ENCODE results near the gene LYPLA2. TPM values are rescaled to one million over a fixed set of nuclear protein-coding genes. Genes with fewer than 3 reads are reported as not detected.

Gene LYPLA2
- total and polyA plus RNA-seq, 4 experiments from 2014 or later: 52.6 to 151 (median 83.0) TPM

- no peaks in the 10 kb centered on the region for H3K4me1 ChIP-seq (ENCODE audit: insufficient read depth, low read length)
- POLR2A ChIA-PET (ENCODE audit: partially characterized antibody): interaction anchor here (0.7 kb wide), 1 partner anchor 1429 kb away, joined by 3 read pairs; no protein-coding TSS in a partner anchor
- H3K9me3 Mint-ChIP-seq: no peaks in the 10 kb centered on the region
- CTCF ChIA-PET (ENCODE audit: partially characterized antibody): interaction anchor here (0.7 kb wide), 1 partner anchor 76 kb away, joined by 3 read pairs; no protein-coding TSS in a partner anchor
- peaks cover 34% of the 10 kb centered on the region for H3K36me3 ChIP-seq (ENCODE audit: insufficient read depth, low read length)
- no peaks in the 10 kb centered on the region for H3K9me3 ChIP-seq (ENCODE audit: control insufficient read depth in 1 of 2, low read length in 2 of 2)
- H3K27me3 Mint-ChIP-seq: no peaks in the 10 kb centered on the region
- no peak for DNase-seq
- H3K4me3 ChIP-seq (ENCODE audit: low read length in 2 of 2): no peak overlapping the region
- intact Hi-C loops (cut with micrococcal nuclease): no loop called here
- H3K27ac ChIP-seq (ENCODE audit: low read depth, low read length): no peak overlapping the region
- peaks cover 0 to 3% (median 0%) of the 10 kb centered on the region in 4 donors for H3K4me1 Mint-ChIP-seq
- peaks cover 22 to 45% of the 10 kb centered on the region in 2 donors for H3K36me3 Mint-ChIP-seq
- H3K27me3 ChIP-seq (ENCODE audit: insufficient read depth, low read length): no peaks in the 10 kb centered on the region
- no peak overlapping the region for H3K27ac Mint-ChIP-seq
- H3K4me3 Mint-ChIP-seq: no peak overlapping the region
These were observed 25.4 kb downstream of the LYPLA2 start for GRCh38 chr1:23816361-23816760.

GRCh38 chr1:23816906-23817305 lies 26.0 kb downstream of the LYPLA2 start:
- Histone ChIP-seq H3K9me3 (ENCODE audit: control insufficient read depth in 1 of 2, low read length in 2 of 2) (no peaks in the 10 kb centered on the region), H3K27ac (ENCODE audit: low read depth, low read length) (no peak overlapping the region), H3K4me1 (ENCODE audit: insufficient read depth, low read length) (no peaks in the 10 kb centered on the region), H3K36me3 (ENCODE audit: insufficient read depth, low read length) (peaks cover 34% of the 10 kb centered on the region), H3K4me3 (ENCODE audit: low read length in 2 of 2) (no peak overlapping the region), H3K27me3 (ENCODE audit: insufficient read depth, low read length) (no peaks in the 10 kb centered on the region)
- Mint-ChIP-seq H3K9me3 (no peaks in the 10 kb centered on the region), H3K27me3 (no peaks in the 10 kb centered on the region), H3K27ac (no peak overlapping the region), H3K4me1 (no peaks in the 10 kb centered on the region), H3K4me3 (no peak overlapping the region), H3K36me3 (peaks cover 19 to 42% of the 10 kb centered on the region in 2 donors)
- ChIA-PET POLR2A (ENCODE audit: partially characterized antibody) (interaction anchor here (0.7 kb wide), 1 partner anchor 15 kb away, joined by 3 read pairs; no protein-coding TSS in a partner anchor), CTCF (ENCODE audit: partially characterized antibody) (no interaction called here)
- DNase-seq: no peak
- intact Hi-C loops (cut with micrococcal nuclease): no loop called here

GRCh38 chr1:23817633-23818032 lies 26.7 kb downstream of the LYPLA2 start:
- Mint-ChIP-seq H3K9me3 (no peaks in the 10 kb centered on the region), H3K27me3 (no peaks in the 10 kb centered on the region), H3K27ac (no peak overlapping the region), H3K36me3 (peaks cover 19 to 39% of the 10 kb centered on the region in 2 donors), H3K4me1 (no peaks in the 10 kb centered on the region), H3K4me3 (peak overlapping the region in 1 of 8 donors; percentile 21)
- ChIA-PET CTCF (ENCODE audit: partially characterized antibody) (interaction anchor here (1.0 to 1.3 kb wide), 2 partner anchors 8 to 11 kb away, joined by 3 to 8 read pairs; no protein-coding TSS in a partner anchor), POLR2A (ENCODE audit: partially characterized antibody) (interaction anchor here (0.6 to 0.7 kb wide), 2 partner anchors 15 to 16 kb away, joined by 3 read pairs; no protein-coding TSS in a partner anchor)
- H3K36me3 ChIP-seq (ENCODE audit: insufficient read depth, low read length): peaks cover 34% of the 10 kb centered on the region
- no peak for DNase-seq
- no peaks in the 10 kb centered on the region for H3K27me3 ChIP-seq (ENCODE audit: insufficient read depth, low read length)
- no peak overlapping the region for H3K27ac ChIP-seq (ENCODE audit: low read depth, low read length)
- no peaks in the 10 kb centered on the region for H3K9me3 ChIP-seq (ENCODE audit: control insufficient read depth in 1 of 2, low read length in 2 of 2)
- intact Hi-C loops (cut with micrococcal nuclease): no loop called here
- no peaks in the 10 kb centered on the region for H3K4me1 ChIP-seq (ENCODE audit: insufficient read depth, low read length)
- H3K4me3 ChIP-seq (ENCODE audit: low read length in 2 of 2): no peak overlapping the region

GRCh38 chr1:23823767-23824166 lies 32.8 kb downstream of the LYPLA2 start:
- Mint-ChIP-seq H3K27me3 (no peaks in the 10 kb centered on the region), H3K36me3 (peaks cover 3 to 11% of the 10 kb centered on the region in 2 donors), H3K4me1 (peaks cover 15 to 28% (median 20%) of the 10 kb centered on the region in 4 donors), H3K4me3 (peak overlapping the region in 7 of 8 donors; percentile 54 to 97 (median 93)), H3K9me3 (no peaks in the 10 kb centered on the region), H3K27ac (peak overlapping the region in 5 of 7 donors; percentile 24 to 96 (median 86))
- Histone ChIP-seq H3K36me3 (ENCODE audit: insufficient read depth, low read length) (no peaks in the 10 kb centered on the region), H3K27me3 (ENCODE audit: insufficient read depth, low read length) (no peaks in the 10 kb centered on the region), H3K9me3 (ENCODE audit: control insufficient read depth in 1 of 2, low read length in 2 of 2) (no peaks in the 10 kb centered on the region), H3K4me1 (ENCODE audit: insufficient read depth, low read length) (peaks cover 18% of the 10 kb centered on the region), H3K27ac (ENCODE audit: low read depth, low read length) (no peak overlapping the region), H3K4me3 (ENCODE audit: low read length in 2 of 2) (no peak overlapping the region)
- no peak for DNase-seq
- CTCF ChIA-PET (ENCODE audit: partially characterized antibody): interaction anchor here (0.8 to 4.9 kb wide), 4 partner anchors 13 to 45 kb away, joined by 3 to 52 read pairs (median 4); partner anchors contain the start of gene FUCA1
- intact Hi-C loops (cut with micrococcal nuclease): no loop called here
- POLR2A ChIA-PET (ENCODE audit: partially characterized antibody): interaction anchor here (0.9 to 4.8 kb wide), 6 partner anchors 14 to 80 kb away, joined by 3 to 51 read pairs (median 4); partner anchors contain the start of genes ELOA and GALE

- peak overlapping the region; percentile 80 for H3K27ac ChIP-seq (ENCODE audit: low read depth, low read length)
- Mint-ChIP-seq H3K36me3 (peaks cover 3 to 11% of the 10 kb centered on the region in 2 donors), H3K4me1 (peaks cover 15 to 28% (median 20%) of the 10 kb centered on the region in 4 donors), H3K27me3 (no peaks in the 10 kb centered on the region), H3K27ac (peak overlapping the region; percentile 86 to 98 (median 96)), H3K9me3 (no peaks in the 10 kb centered on the region), H3K4me3 (peak overlapping the region; percentile 92 to 97 (median 94))
- H3K27me3 ChIP-seq (ENCODE audit: insufficient read depth, low read length): no peaks in the 10 kb centered on the region
- ChIA-PET CTCF (ENCODE audit: partially characterized antibody) (interaction anchor here (0.7 to 4.9 kb wide), 3 partner anchors 14 to 23 kb away, joined by 3 to 52 read pairs (median 4); no protein-coding TSS in a partner anchor), POLR2A (ENCODE audit: partially characterized antibody) (interaction anchor here (0.9 to 4.8 kb wide), 15 partner anchors 13 to 134 kb away, joined by 3 to 51 read pairs (median 5); partner anchors contain the start of genes ELOA, GALE, LYPLA2 and PITHD1)
- H3K9me3 ChIP-seq (ENCODE audit: control insufficient read depth in 1 of 2, low read length in 2 of 2): no peaks in the 10 kb centered on the region
- H3K36me3 ChIP-seq (ENCODE audit: insufficient read depth, low read length): no peaks in the 10 kb centered on the region
- peak overlapping the region; percentile 48 to 98 for H3K4me3 ChIP-seq (ENCODE audit: low read length in 2 of 2)
- no peak for DNase-seq
- intact Hi-C loops (cut with micrococcal nuclease): loop anchor here (1.0 kb wide), 2 partner anchors 24 to 44 kb away; partner anchors contain the start of genes FUCA1 and GALE
- H3K4me1 ChIP-seq (ENCODE audit: insufficient read depth, low read length): peaks cover 18% of the 10 kb centered on the region
These were observed 33.7 kb downstream of the LYPLA2 start for GRCh38 chr1:23824711-23825075.

GRCh38 chr1:23825076-23825761 lies 34.3 kb downstream of the LYPLA2 start, which contains the start of gene HMGCL:
TSS of gene HMGCL (minus strand) at chr1:23825429. CDS start at chr1:23825415, 14 bp downstream.
- Histone ChIP-seq H3K27ac (ENCODE audit: low read depth, low read length) (peak within 1 kb of the TSS; percentile 80), H3K9me3 (ENCODE audit: control insufficient read depth in 1 of 2, low read length in 2 of 2) (no peaks in the 10 kb centered on the region), H3K4me3 (ENCODE audit: low read length in 2 of 2) (peak within 1 kb of the TSS; percentile 48 to 98), H3K27me3 (ENCODE audit: insufficient read depth, low read length) (no peaks in the 10 kb centered on the region), H3K36me3 (ENCODE audit: insufficient read depth, low read length) (no peaks in the 10 kb centered on the region), H3K4me1 (ENCODE audit: insufficient read depth, low read length) (peaks cover 18% of the 10 kb centered on the region)
- H3K4me3 Mint-ChIP-seq: peak within 1 kb of the TSS; percentile 92 to 97 (median 94)
- H3K9me3 Mint-ChIP-seq: no peaks in the 10 kb centered on the region
- intact Hi-C loops (cut with micrococcal nuclease): loop anchor here (1.0 kb wide), 2 partner anchors 25 to 43 kb away; partner anchors contain the start of genes FUCA1 and GALE
- H3K36me3 Mint-ChIP-seq: peaks cover 1 to 11% of the 10 kb centered on the region in 2 donors
- no peaks in the 10 kb centered on the region for H3K27me3 Mint-ChIP-seq
- peaks cover 15 to 28% (median 20%) of the 10 kb centered on the region in 4 donors for H3K4me1 Mint-ChIP-seq
- ChIA-PET CTCF (ENCODE audit: partially characterized antibody) (interaction anchor here (1.1 to 4.9 kb wide), 2 partner anchors 15 to 23 kb away, joined by 4 to 52 read pairs; no protein-coding TSS in a partner anchor), POLR2A (ENCODE audit: partially characterized antibody) (interaction anchor here (0.6 to 4.8 kb wide), 16 partner anchors 13 to 134 kb away, joined by 3 to 51 read pairs (median 4); partner anchors contain the start of genes ELOA, GALE, LYPLA2 and PITHD1)
- peak within 1 kb of the TSS; percentile 86 to 98 (median 96) for H3K27ac Mint-ChIP-seq
- peak; percentile 80 to 89 (median 82) for DNase-seq

Data from CD4-positive, alpha-beta memory T cell (primary cell).